ENCODE data around the gene C1orf146. TPM values are rescaled to one million over a fixed set of nuclear protein-coding genes. Genes with fewer than 3 reads are reported as not detected.
A peak's percentile ranks its signal among the peaks of the same experiment; 100 is the strongest.

Gene C1orf146
- total and polyA plus RNA-seq, 2 of the 4 experiments (the other 2 are of a cell fraction), result not detected

- TF ChIP-seq CEBPB (IDR thresholded peaks at IDR 0.05; ENCODE audit: low read depth, low read length), result peak; percentile 77
- no peak for TF ChIP-seq USF2 (IDR thresholded peaks at IDR 0.05; ENCODE audit: low read depth, low read length)
- TF ChIP-seq MAZ (IDR thresholded peaks at IDR 0.05; ENCODE audit: borderline replicate concordance, low read depth, low read length), result no peak
- TF ChIP-seq MAFK (IDR thresholded peaks at IDR 0.05; ENCODE audit: low read depth, low read length), result no peak
- no peak for TF ChIP-seq RAD21 (IDR thresholded peaks at IDR 0.05; ENCODE audit: low read length)
- peak; percentile 51 for TF ChIP-seq RCOR1 (IDR thresholded peaks at IDR 0.05; ENCODE audit: insufficient replicate concordance, low read length)
- peak; percentile 60 for TF ChIP-seq FOS (IDR thresholded peaks at IDR 0.05; ENCODE audit: low read depth, low read length)
- no peak for TF ChIP-seq SMC3 (IDR thresholded peaks at IDR 0.05; ENCODE audit: low read depth, low read length)
- Histone ChIP-seq H4K20me1 (ENCODE audit: insufficient read depth, low read length) (no peaks in the 10 kb centered on the region), H4K8ac (ENCODE audit: low read depth in 2 of 2, low read length in 2 of 2) (no peak overlapping the region; a peak in 1 of 4 replicates), H4K5ac (ENCODE audit: low read depth, low read length) (no peak overlapping the region), H2AK9ac (replicated peaks; ENCODE audit: low read depth, low read length, poor library complexity) (no peak overlapping the region), H3K27ac (ENCODE audit: insufficient read depth, low read length) (no peak overlapping the region), H3K79me1 (ENCODE audit: low read depth in 1 of 2, low read length in 2 of 2) (no peaks in the 10 kb centered on the region), H3K4ac (ENCODE audit: low read depth, low read length) (no peak overlapping the region), H3K9me1 (ENCODE audit: insufficient read depth, low read length) (peaks cover 4% of the 10 kb centered on the region; the same call in 1 of the 2 replicates), H2BK120ac (ENCODE audit: low read depth, low read length) (no peak overlapping the region), H3K4me1 (ENCODE audit: control insufficient read depth, insufficient read depth, low read length) (peaks cover 3% of the 10 kb centered on the region; the same call in 1 of the 2 replicates), H3K56ac (ENCODE audit: extremely low read depth, insufficient read depth, low read length) (no peak overlapping the region), H2BK20ac (ENCODE audit: low read depth, low read length) (no peak overlapping the region), H4K91ac (ENCODE audit: insufficient read depth, low read depth, low read length) (no peak overlapping the region), H3K4me3 (ENCODE audit: insufficient read depth, low read depth, low read length) (no peak overlapping the region), H3K18ac (ENCODE audit: low read depth, low read length) (no peak overlapping the region), H2BK5ac (ENCODE audit: low read depth, low read length, poor library complexity, severe bottlenecking) (peak overlapping the region; percentile 87), H2AFZ (replicated peaks; ENCODE audit: low read length, poor library complexity) (no peak overlapping the region), H3K36me3 (ENCODE audit: control insufficient read depth, insufficient read depth, low read length) (no peaks in the 10 kb centered on the region), H3K27me3 (ENCODE audit: control insufficient read depth, insufficient read depth, low read length) (no peaks in the 10 kb centered on the region), H3K4me2 (ENCODE audit: low read depth, low read length) (peak overlapping the region; percentile 81; the same call in 1 of the 2 replicates), H3K9me3 (ENCODE audit: control insufficient read depth, insufficient read depth, low read length) (peaks cover 2% of the 10 kb centered on the region; the same call in 1 of the 2 replicates), H3K23ac (ENCODE audit: low read depth, low read length) (no peak overlapping the region), H2AK5ac (ENCODE audit: low read depth, low read length) (no peak overlapping the region), H2BK15ac (ENCODE audit: low read depth, low read length) (no peak overlapping the region; the same call in 2 of the 3 replicates), H3K14ac (replicated peaks; ENCODE audit: low read depth, low read length) (no peak overlapping the region), H3K9ac (ENCODE audit: low read depth, low read length) (no peak overlapping the region)
- intact Hi-C loops (cut with micrococcal nuclease), result no loop called here
- DNase-seq (peak; percentile 92), ATAC-seq (ENCODE audit: low read depth) (peak; percentile 93)
- ChIA-PET CTCF (interaction anchor here (0.6 to 0.8 kb wide), 2 partner anchors 11 to 701 kb away, joined by 3 read pairs; no protein-coding TSS in a partner anchor), POLR2A (ENCODE audit: unreplicated experiment) (no interaction called here)
- dilution Hi-C loops (cut with HindIII; ENCODE audit: low sequenced_read_pairs, unreplicated experiment), result no loop called here
- in situ Hi-C loops (cut with MboI; ENCODE audit: low sequenced_read_pairs), result no loop called here
- WGBS, 2 experiments (ENCODE audit: extremely low coverage in 2 of 2, insufficient read length in 1 of 2), result no CpG with 5 or more reads among the region's 2 CpGs
- no TSS peak for BruUV-seq (replicated peaks)
Measured at GRCh38 chr1:92211166-92211565, 6.5 kb upstream of the C1orf146 start.
